Measurements from ENCODE around the gene LRRC58. TPM values are rescaled to one million over a fixed set of nuclear protein-coding genes. Genes with fewer than 3 reads are reported as not detected.
"Not testable (repeated sequence)": the region's sequence is repeated elsewhere in the genome, so short reads cannot be mapped to it uniquely, and the experiment has no call there.

The LRRC58 gene
- total RNA-seq, 5 donors from 2014 or later (not counting 1 experiment from before 2014, with no cell fraction given) = 14.4 to 19.2 (median 17.7) TPM

DNA sequence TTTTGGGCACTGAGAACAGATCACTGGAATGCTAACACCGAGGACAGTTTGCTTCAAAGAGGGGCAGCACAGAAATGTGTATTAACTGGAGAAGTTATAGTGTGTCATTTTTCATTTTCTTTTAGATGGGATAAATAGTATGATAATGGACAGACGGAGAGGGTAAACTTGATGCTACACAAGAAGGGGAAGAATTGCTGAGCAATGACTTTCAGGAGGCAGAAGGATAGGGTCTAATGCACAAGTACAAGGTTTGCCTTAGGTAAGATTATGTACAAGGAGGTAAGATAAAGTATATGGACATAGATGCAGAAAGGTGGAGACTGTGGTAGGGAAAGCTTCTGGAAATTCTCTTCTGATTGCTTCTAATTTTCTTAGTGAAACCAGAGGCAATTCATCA lies 32.3 kb upstream of the LRRC58 start:
- 79% methylated on average over 2 of the region's 2 CpGs for WGBS (ENCODE audit: insufficient coverage)
- Histone ChIP-seq H3K9me3 (no peaks in the 10 kb centered on the region), H3K36me3 (ENCODE audit: control insufficient read depth in 2 of 2, extremely low read depth in 1 of 2, insufficient read depth in 1 of 2, low read length in 1 of 2) (no peaks in the 10 kb centered on the region), H3K27ac (ENCODE audit: low read length) (no peak overlapping the region), H3K4me1 (ENCODE audit: control insufficient read depth in 1 of 2, extremely low read depth in 1 of 2, insufficient read depth in 2 of 2, low read length in 2 of 2) (no peaks in the 10 kb centered on the region), H3K27me3 (replicated peaks in 1 of 2; ENCODE audit: control insufficient read depth in 2 of 2, extremely low read depth in 1 of 2, insufficient read depth in 2 of 2, low read length in 1 of 2) (peaks cover 0 to 5% of the 10 kb centered on the region in 2 experiments), H3K4me3 (ENCODE audit: control insufficient read depth in 1 of 2, extremely low read depth in 1 of 2, low read length in 1 of 2) (no peak overlapping the region)
- H3K4me1 Mint-ChIP-seq = no peaks in the 10 kb centered on the region
- ATAC-seq (replicated peaks in 1 of 4) (no peak), DNase-seq (no peak)
- H3K27ac Mint-ChIP-seq = no peak overlapping the region
- CTCF ChIA-PET = no interaction called here
- H3K4me3 Mint-ChIP-seq = no peak overlapping the region
- no peaks in the 10 kb centered on the region for H3K36me3 Mint-ChIP-seq
- H3K27me3 Mint-ChIP-seq = peaks cover 5 to 9% of the 10 kb centered on the region in 2 donors
- POLR2A ChIA-PET = interaction anchor here in 1 of 2 donors (0.6 kb wide), 1 partner anchor 1123 kb away, joined by 3 read pairs; no protein-coding TSS in a partner anchor
- peaks cover 4 to 7% (median 4%) of the 10 kb centered on the region in 3 donors for H3K9me3 Mint-ChIP-seq

GRCh38 chr3:120377948-120378347 lies 28.8 kb upstream of the LRRC58 start:
- H3K27ac ChIP-seq (ENCODE audit: low read length); H3K4me3 ChIP-seq (ENCODE audit: control insufficient read depth in 1 of 2, extremely low read depth in 1 of 2, low read length in 1 of 2); H3K4me1 Mint-ChIP-seq; H3K4me1 ChIP-seq (ENCODE audit: control insufficient read depth in 1 of 2, extremely low read depth in 1 of 2, insufficient read depth in 2 of 2, low read length in 2 of 2); DNase-seq; CTCF ChIA-PET; H3K27ac Mint-ChIP-seq; H3K4me3 Mint-ChIP-seq; ATAC-seq (replicated peaks in 1 of 4); H3K9me3 Mint-ChIP-seq; POLR2A ChIA-PET; H3K27me3 Mint-ChIP-seq; H3K27me3 ChIP-seq (replicated peaks in 1 of 2; ENCODE audit: control insufficient read depth in 2 of 2, extremely low read depth in 1 of 2, insufficient read depth in 2 of 2, low read length in 1 of 2); H3K36me3 Mint-ChIP-seq; H3K9me3 ChIP-seq; H3K36me3 ChIP-seq (ENCODE audit: control insufficient read depth in 2 of 2, extremely low read depth in 1 of 2, insufficient read depth in 1 of 2, low read length in 1 of 2): not testable (repeated sequence)
- WGBS (ENCODE audit: insufficient coverage) = 100% methylated on average over 1 of the region's 12 CpGs

DNA sequence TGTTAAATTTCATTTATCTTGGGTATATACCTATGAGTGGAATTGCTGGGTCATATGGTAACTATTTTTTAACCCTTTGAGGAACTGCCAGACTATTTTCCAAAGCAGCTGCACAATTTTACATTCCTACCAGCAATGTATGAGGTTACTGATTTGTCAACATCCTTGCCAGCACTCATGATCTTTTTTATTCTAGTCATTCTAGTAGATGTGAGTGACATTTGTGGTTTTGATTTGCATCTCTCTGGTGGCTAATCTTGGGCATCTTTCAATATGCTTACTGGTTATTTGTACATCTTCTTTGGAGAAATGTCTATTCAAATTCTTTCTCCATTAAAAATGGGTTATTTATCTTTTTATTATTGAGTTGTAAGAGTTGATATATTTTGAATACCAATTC lies 21.3 kb upstream of the LRRC58 start:
- no peaks in the 10 kb centered on the region for H3K4me1 Mint-ChIP-seq
- CTCF ChIA-PET = no interaction called here
- no peak overlapping the region for H3K4me3 Mint-ChIP-seq
- no peaks in the 10 kb centered on the region for H3K36me3 ChIP-seq (ENCODE audit: control insufficient read depth in 2 of 2, extremely low read depth in 1 of 2, insufficient read depth in 1 of 2, low read length in 1 of 2)
- no peak overlapping the region for H3K4me3 ChIP-seq (ENCODE audit: control insufficient read depth in 1 of 2, extremely low read depth in 1 of 2, low read length in 1 of 2)
- ATAC-seq (replicated peaks in 1 of 4) = no peak
- no peak for DNase-seq
- no peaks in the 10 kb centered on the region for H3K9me3 Mint-ChIP-seq
- no peaks in the 10 kb centered on the region for H3K4me1 ChIP-seq (ENCODE audit: control insufficient read depth in 1 of 2, extremely low read depth in 1 of 2, insufficient read depth in 2 of 2, low read length in 2 of 2)
- peaks cover 15 to 19% of the 10 kb centered on the region in 2 donors for H3K27me3 Mint-ChIP-seq
- no peak overlapping the region for H3K27ac ChIP-seq (ENCODE audit: low read length)
- POLR2A ChIA-PET = no interaction called here
- no peaks in the 10 kb centered on the region for H3K9me3 ChIP-seq
- H3K36me3 Mint-ChIP-seq = no peaks in the 10 kb centered on the region
- no peak overlapping the region for H3K27ac Mint-ChIP-seq
- no peaks in the 10 kb centered on the region for H3K27me3 ChIP-seq (replicated peaks in 1 of 2; ENCODE audit: control insufficient read depth in 2 of 2, extremely low read depth in 1 of 2, insufficient read depth in 2 of 2, low read length in 1 of 2)

DNA sequence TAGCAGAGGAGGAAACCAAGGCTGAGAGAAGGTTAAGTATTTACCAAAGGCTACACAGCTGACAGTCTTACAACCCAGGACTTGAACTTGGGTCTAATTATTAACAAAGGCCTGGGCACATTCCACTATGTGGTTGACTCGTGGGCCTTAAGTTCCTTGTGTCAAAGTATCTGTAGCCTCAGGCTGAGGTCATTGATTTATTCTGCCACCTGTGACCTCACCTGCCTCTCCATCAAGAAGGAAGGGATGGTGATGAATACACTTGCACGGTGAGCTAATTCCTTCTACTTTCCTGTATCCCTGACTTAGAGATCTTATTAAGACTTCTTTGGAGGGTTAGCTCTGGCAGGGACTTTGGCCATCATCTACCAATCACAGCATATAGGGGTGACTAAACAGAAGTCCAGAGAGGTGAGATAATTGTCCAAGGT lies 19.9 kb upstream of the LRRC58 start:
- H3K9me3 Mint-ChIP-seq = no peaks in the 10 kb centered on the region
- WGBS (ENCODE audit: insufficient coverage) = no CpG with 5 or more reads among the region's 2 CpGs

DNA sequence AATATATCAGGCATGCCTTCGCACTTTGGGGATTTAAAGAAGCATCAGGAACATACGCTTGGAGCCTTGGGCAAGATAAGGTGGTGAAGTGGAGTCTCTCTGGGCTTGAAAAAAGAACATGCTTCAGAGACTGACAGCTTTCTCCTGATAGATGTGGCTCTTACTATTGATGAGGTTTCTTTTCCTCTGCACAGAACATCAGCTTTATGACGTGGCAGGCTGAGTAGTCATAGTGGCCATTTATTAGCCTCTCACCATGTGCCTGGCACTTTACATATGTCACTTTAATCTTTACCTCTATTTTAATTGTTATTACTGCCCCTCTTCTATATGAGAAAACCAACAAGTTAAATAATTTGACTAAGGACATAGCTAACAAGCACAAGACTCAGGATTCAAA lies 19.0 kb upstream of the LRRC58 start:
- no peak for ATAC-seq (replicated peaks in 1 of 4)
- ChIA-PET POLR2A (no interaction called here), CTCF (no interaction called here)
- Histone ChIP-seq H3K9me3 (no peaks in the 10 kb centered on the region), H3K4me3 (ENCODE audit: control insufficient read depth in 1 of 2, extremely low read depth in 1 of 2, low read length in 1 of 2) (no peak overlapping the region), H3K27me3 (replicated peaks in 1 of 2; ENCODE audit: control insufficient read depth in 2 of 2, extremely low read depth in 1 of 2, insufficient read depth in 2 of 2, low read length in 1 of 2) (no peaks in the 10 kb centered on the region), H3K36me3 (ENCODE audit: control insufficient read depth in 2 of 2, extremely low read depth in 1 of 2, insufficient read depth in 1 of 2, low read length in 1 of 2) (no peaks in the 10 kb centered on the region), H3K4me1 (ENCODE audit: control insufficient read depth in 1 of 2, extremely low read depth in 1 of 2, insufficient read depth in 2 of 2, low read length in 2 of 2) (no peaks in the 10 kb centered on the region), H3K27ac (ENCODE audit: low read length) (no peak overlapping the region)
- Mint-ChIP-seq H3K4me3 (no peak overlapping the region), H3K36me3 (no peaks in the 10 kb centered on the region), H3K9me3 (no peaks in the 10 kb centered on the region), H3K4me1 (no peaks in the 10 kb centered on the region), H3K27ac (no peak overlapping the region), H3K27me3 (peaks cover 15 to 23% of the 10 kb centered on the region in 2 donors)
- WGBS (ENCODE audit: insufficient coverage) = 80% methylated on average over 1 of the region's 3 CpGs
- no peak for DNase-seq

More for the DNA sequence above, 19.9 kb upstream of the LRRC58 start:
- peaks cover 15 to 23% of the 10 kb centered on the region in 2 donors for H3K27me3 Mint-ChIP-seq
- H3K4me3 Mint-ChIP-seq = no peak overlapping the region
- Histone ChIP-seq H3K4me3 (ENCODE audit: control insufficient read depth in 1 of 2, extremely low read depth in 1 of 2, low read length in 1 of 2) (no peak overlapping the region), H3K4me1 (ENCODE audit: control insufficient read depth in 1 of 2, extremely low read depth in 1 of 2, insufficient read depth in 2 of 2, low read length in 2 of 2) (no peaks in the 10 kb centered on the region), H3K36me3 (ENCODE audit: control insufficient read depth in 2 of 2, extremely low read depth in 1 of 2, insufficient read depth in 1 of 2, low read length in 1 of 2) (no peaks in the 10 kb centered on the region), H3K27ac (ENCODE audit: low read length) (no peak overlapping the region), H3K27me3 (replicated peaks in 1 of 2; ENCODE audit: control insufficient read depth in 2 of 2, extremely low read depth in 1 of 2, insufficient read depth in 2 of 2, low read length in 1 of 2) (no peaks in the 10 kb centered on the region), H3K9me3 (no peaks in the 10 kb centered on the region)
- DNase-seq (no peak), ATAC-seq (replicated peaks in 1 of 4) (no peak)
- ChIA-PET POLR2A (interaction anchor here in 1 of 2 donors (0.6 kb wide), 1 partner anchor 253 kb away, joined by 5 read pairs; no protein-coding TSS in a partner anchor), CTCF (no interaction called here)
- H3K36me3 Mint-ChIP-seq = no peaks in the 10 kb centered on the region
- no peak overlapping the region for H3K27ac Mint-ChIP-seq
- no peaks in the 10 kb centered on the region for H3K4me1 Mint-ChIP-seq

- H3K4me1 Mint-ChIP-seq = no peaks in the 10 kb centered on the region
- POLR2A ChIA-PET = no interaction called here
- CTCF ChIA-PET = no interaction called here
- Histone ChIP-seq H3K4me3 (ENCODE audit: control insufficient read depth in 1 of 2, extremely low read depth in 1 of 2, low read length in 1 of 2) (no peak overlapping the region), H3K4me1 (ENCODE audit: control insufficient read depth in 1 of 2, extremely low read depth in 1 of 2, insufficient read depth in 2 of 2, low read length in 2 of 2) (no peaks in the 10 kb centered on the region), H3K27ac (ENCODE audit: low read length) (no peak overlapping the region), H3K36me3 (ENCODE audit: control insufficient read depth in 2 of 2, extremely low read depth in 1 of 2, insufficient read depth in 1 of 2, low read length in 1 of 2) (no peaks in the 10 kb centered on the region), H3K9me3 (no peaks in the 10 kb centered on the region), H3K27me3 (replicated peaks in 1 of 2; ENCODE audit: control insufficient read depth in 2 of 2, extremely low read depth in 1 of 2, insufficient read depth in 2 of 2, low read length in 1 of 2) (peaks cover 0 to 1% of the 10 kb centered on the region in 2 experiments)
- ATAC-seq (replicated peaks in 1 of 4) = no peak
- no peaks in the 10 kb centered on the region for H3K36me3 Mint-ChIP-seq
- no CpG with 5 or more reads among the region's 1 CpG for WGBS (ENCODE audit: insufficient coverage)
- no peak overlapping the region for H3K4me3 Mint-ChIP-seq
- no peaks in the 10 kb centered on the region for H3K9me3 Mint-ChIP-seq
- no peak overlapping the region for H3K27ac Mint-ChIP-seq
- H3K27me3 Mint-ChIP-seq = peaks cover 13 to 31% of the 10 kb centered on the region in 2 donors
- DNase-seq = no peak
Measured at GRCh38 chr3:120364821-120365220, 15.7 kb upstream of the LRRC58 start.

DNA sequence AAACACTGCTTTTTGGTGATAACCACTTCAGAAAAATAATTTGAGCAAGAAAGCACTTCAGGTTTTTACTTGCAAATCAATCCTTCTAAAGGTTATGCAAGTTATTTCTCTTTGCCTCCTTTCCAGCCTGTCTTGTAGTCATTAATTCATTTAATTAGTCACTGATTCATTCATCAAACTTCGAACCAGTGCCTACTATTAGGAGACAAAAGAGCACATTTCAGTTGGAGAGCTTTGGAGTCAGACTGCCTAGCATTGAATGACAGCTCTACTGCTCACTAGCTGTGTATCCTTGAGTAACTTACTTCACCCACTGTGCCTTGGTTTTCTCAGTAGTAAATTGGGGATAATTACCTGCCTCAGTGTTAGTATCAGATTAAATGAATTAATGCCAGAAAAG lies 14.9 kb upstream of the LRRC58 start:
- H3K27me3 ChIP-seq (replicated peaks in 1 of 2; ENCODE audit: control insufficient read depth in 2 of 2, extremely low read depth in 1 of 2, insufficient read depth in 2 of 2, low read length in 1 of 2) = peaks cover 0 to 7% of the 10 kb centered on the region in 2 experiments
- no peak overlapping the region for H3K27ac ChIP-seq (ENCODE audit: low read length)
- no CpG with 5 or more reads among the region's 1 CpG for WGBS (ENCODE audit: insufficient coverage)
- Mint-ChIP-seq H3K27me3 (peaks cover 13 to 31% of the 10 kb centered on the region in 2 donors), H3K36me3 (no peaks in the 10 kb centered on the region), H3K4me3 (no peak overlapping the region), H3K9me3 (no peaks in the 10 kb centered on the region), H3K27ac (no peak overlapping the region), H3K4me1 (no peaks in the 10 kb centered on the region)
- no peaks in the 10 kb centered on the region for H3K36me3 ChIP-seq (ENCODE audit: control insufficient read depth in 2 of 2, extremely low read depth in 1 of 2, insufficient read depth in 1 of 2, low read length in 1 of 2)
- no peak for DNase-seq
- CTCF ChIA-PET = interaction anchor here in 1 of 2 donors (0.7 kb wide), 1 partner anchor 54 kb away, joined by 6 read pairs; no protein-coding TSS in a partner anchor
- no peaks in the 10 kb centered on the region for H3K9me3 ChIP-seq
- no peak for ATAC-seq (replicated peaks in 1 of 4)
- H3K4me3 ChIP-seq (ENCODE audit: control insufficient read depth in 1 of 2, extremely low read depth in 1 of 2, low read length in 1 of 2) = no peak overlapping the region
- H3K4me1 ChIP-seq (ENCODE audit: control insufficient read depth in 1 of 2, extremely low read depth in 1 of 2, insufficient read depth in 2 of 2, low read length in 2 of 2) = no peaks in the 10 kb centered on the region
- POLR2A ChIA-PET = interaction anchor here in 1 of 2 donors (0.6 kb wide), 1 partner anchor 680 kb away, joined by 4 read pairs; no protein-coding TSS in a partner anchor

All from T-cell (primary cell).